Keratinocyte (primary cell): ENCODE measurements around the gene BLMH. TPM values are rescaled to one million over a fixed set of nuclear protein-coding genes. Genes with fewer than 3 reads are reported as not detected.

Experiments
- DNase-seq: peaks from one replicate; pipeline ENCODE4 v3.0.0-alpha.2; 2011; ENCODE audit warnings: low read depth, missing footprints, low spot score
- FAIRE-seq: peaks from 2 replicates; lab custom pipeline; 2011; peaks lifted over from hg19 to GRCh38; lab: Jason Lieb, UNC
- H2AFZ ChIP-seq: 2 replicates; pipeline ENCODE4 v1.6.0; 2012; ENCODE audit warnings: low read length, control low read depth, inconsistent platforms; ENCODE audit not compliant: control insufficient read depth
- H3K27ac ChIP-seq: 2 replicates; pipeline ENCODE4 v1.5.1; 2011; ENCODE audit warnings: low read length; ENCODE audit not compliant: control insufficient read depth, insufficient read depth
- H3K27me3 ChIP-seq: 3 replicates; pipeline ENCODE4 v1.6.0; 2011; ENCODE audit warnings: low read length; ENCODE audit not compliant: control insufficient read depth, insufficient read depth; ENCODE audit errors: extremely low read depth
- H3K36me3 ChIP-seq, 2 experiments: 2 replicates in 1 of 2; 3 replicates in 1 of 2; pipeline ENCODE4 v1.5.1; 2011; ENCODE audit warnings: low read length in 2 of 2, mild to moderate bottlenecking in 1 of 2; ENCODE audit not compliant: control insufficient read depth in 2 of 2, insufficient read depth in 2 of 2; ENCODE audit errors: extremely low read depth in 1 of 2
- H3K4me1 ChIP-seq: 3 replicates; pipeline ENCODE4 v1.5.1; 2011; ENCODE audit warnings: low read length; ENCODE audit not compliant: control insufficient read depth, insufficient read depth; ENCODE audit errors: extremely low read depth
- H3K4me2 ChIP-seq: 3 replicates; pipeline ENCODE4 v1.6.0; 2011; ENCODE audit warnings: low read depth, low read length; ENCODE audit not compliant: control insufficient read depth, insufficient read depth; ENCODE audit errors: extremely low read depth
- H3K4me3 ChIP-seq, 3 experiments: fragments of 200-600 bp in 1 of 3; sonication (generic) in 1 of 3; 2 replicates in 2 of 3; 3 replicates in 1 of 3; pipeline ENCODE4 v1.5.1; 2011 to 2016; ENCODE audit warnings: low read length in 3 of 3, mild to moderate bottlenecking in 3 of 3, control low read depth in 2 of 3, inconsistent platforms in 1 of 3, low read depth in 1 of 3, mixed read lengths in 1 of 3, mixed run types in 1 of 3, moderate library complexity in 1 of 3; ENCODE audit not compliant: control insufficient read depth in 2 of 3, insufficient read depth in 2 of 3; ENCODE audit errors: extremely low read depth in 1 of 3
- H3K79me2 ChIP-seq: 2 replicates; pipeline ENCODE4 v1.6.0; 2012; ENCODE audit warnings: low read length; ENCODE audit not compliant: control insufficient read depth, insufficient read depth
- H3K9ac ChIP-seq: 3 replicates; pipeline ENCODE4 v1.6.0; 2011; ENCODE audit warnings: low read length; ENCODE audit not compliant: control insufficient read depth, insufficient read depth; ENCODE audit errors: extremely low read depth
- H3K9me1 ChIP-seq: 3 replicates; pipeline ENCODE4 v1.6.0; 2011; ENCODE audit warnings: low read length; ENCODE audit not compliant: control insufficient read depth, insufficient read depth; ENCODE audit errors: extremely low read depth
- H3K9me3 ChIP-seq: 2 replicates; pipeline ENCODE4 v1.5.1; 2012; ENCODE audit warnings: low read depth, low read length; ENCODE audit not compliant: control insufficient read depth
- H4K20me1 ChIP-seq: 3 replicates; pipeline ENCODE4 v1.6.0; 2011; ENCODE audit warnings: low read length; ENCODE audit not compliant: control insufficient read depth, insufficient read depth; ENCODE audit errors: extremely low read depth
- EZH2 ChIP-seq: IDR thresholded peaks from one replicate; pipeline ENCODE4 v1.6.1; 2012; ENCODE audit warnings: inconsistent platforms, mild to moderate bottlenecking, low read length, moderate library complexity
- dilution Hi-C: fragments of 300-500 bp; cut with MboI; formaldehyde crosslinking; loops from one replicate; pipeline ENCODE4 v1.7.0; 2020; ENCODE audit warnings: low sequenced_read_pairs; ENCODE audit not compliant: extremely low pct_ligation_motif_present
- polyA plus RNA-seq, 5 experiments: library from polyadenylated mRNA; depleted of rRNA in 3 of 5; stranded (reverse) in 3 of 5; stranded (forward) in 1 of 5; unstranded in 1 of 5; fragments of >200 nt; gene quantifications; 1 replicate in 1 of 5; 2 replicates in 3 of 5; 3 replicates in 1 of 5; pipeline versions ENCODE4 v1.2.1 to v1.2.3, GENCODE V29; 2011 to 2012; ENCODE audit warnings: missing spikeins in 2 of 5, low read depth in 1 of 5, low replicate concordance in 1 of 5
- TF ChIP-seq, protein P1 (sequence below), 3 experiments: IDR thresholded peaks in 1 of 3; conservative IDR thresholded peaks in 1 of 3; optimal IDR thresholded peaks in 1 of 3; 2 replicates in 2 of 3; 3 replicates in 1 of 3; pipeline versions ENCODE3 to v1.5.1; 2011; ENCODE audit warnings: low read length in 3 of 3, mild to moderate bottlenecking in 3 of 3, moderate library complexity in 2 of 3, control low read depth in 1 of 3, inconsistent platforms in 1 of 3; ENCODE audit not compliant: insufficient read depth in 2 of 3; ENCODE audit errors: extremely low read depth in 1 of 3

The BLMH gene
- polyA plus RNA-seq, 1 donor (not counting 4 experiments of a cell fraction or from before 2014, with no cell fraction given) = 4.2 TPM

DNA sequence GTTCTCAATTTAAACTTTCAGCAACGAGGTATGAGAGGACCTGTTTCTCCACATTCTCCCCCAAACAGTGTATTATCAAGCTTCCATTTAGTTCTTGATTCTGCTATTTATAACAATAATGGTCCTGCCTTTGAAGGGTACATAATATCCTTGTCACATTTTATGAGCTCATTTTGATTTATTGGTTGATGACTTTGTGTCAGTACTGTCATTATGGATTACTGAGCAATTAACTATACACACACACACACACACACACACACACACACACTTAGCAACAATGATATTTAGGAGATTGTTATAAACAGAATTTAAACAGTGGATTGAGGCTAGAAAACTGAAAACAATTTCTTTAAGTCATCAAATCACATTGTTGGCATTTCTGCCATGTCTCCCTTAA is 35.1 kb upstream of the BLMH start:
- Histone ChIP-seq H3K27me3 (peaks cover 26% of the 10 kb centered on the region), H3K4me2 (no peak overlapping the region), H3K4me3 (no peak overlapping the region), H3K4me1 (peaks cover 18% of the 10 kb centered on the region), H3K79me2 (no peaks in the 10 kb centered on the region), H3K36me3 (no peaks in the 10 kb centered on the region), H3K9me1 (no peaks in the 10 kb centered on the region), H4K20me1 (no peaks in the 10 kb centered on the region), H3K27ac (no peak overlapping the region), H3K9me3 (no peaks in the 10 kb centered on the region), H3K9ac (no peak overlapping the region), H2AFZ (no peak overlapping the region)
- dilution Hi-C loops = loop anchor here (10.0 kb wide), 1 partner anchor 132 kb away; no protein-coding TSS in a partner anchor
- DNase-seq (no peak), FAIRE-seq (no peak)
- TF ChIP-seq EZH2 = no peak

GRCh38 chr17:30324723-30325122 is 33.0 kb upstream of the BLMH start:
- Histone ChIP-seq H3K4me3 (no peak overlapping the region), H2AFZ (no peak overlapping the region), H3K4me1 (peaks cover 16% of the 10 kb centered on the region), H3K9me3 (no peaks in the 10 kb centered on the region), H3K27me3 (peaks cover 34% of the 10 kb centered on the region), H4K20me1 (no peaks in the 10 kb centered on the region), H3K79me2 (no peaks in the 10 kb centered on the region), H3K36me3 (no peaks in the 10 kb centered on the region), H3K27ac (no peak overlapping the region), H3K9me1 (no peaks in the 10 kb centered on the region), H3K4me2 (no peak overlapping the region), H3K9ac (no peak overlapping the region)
- TF ChIP-seq, protein P1, sequence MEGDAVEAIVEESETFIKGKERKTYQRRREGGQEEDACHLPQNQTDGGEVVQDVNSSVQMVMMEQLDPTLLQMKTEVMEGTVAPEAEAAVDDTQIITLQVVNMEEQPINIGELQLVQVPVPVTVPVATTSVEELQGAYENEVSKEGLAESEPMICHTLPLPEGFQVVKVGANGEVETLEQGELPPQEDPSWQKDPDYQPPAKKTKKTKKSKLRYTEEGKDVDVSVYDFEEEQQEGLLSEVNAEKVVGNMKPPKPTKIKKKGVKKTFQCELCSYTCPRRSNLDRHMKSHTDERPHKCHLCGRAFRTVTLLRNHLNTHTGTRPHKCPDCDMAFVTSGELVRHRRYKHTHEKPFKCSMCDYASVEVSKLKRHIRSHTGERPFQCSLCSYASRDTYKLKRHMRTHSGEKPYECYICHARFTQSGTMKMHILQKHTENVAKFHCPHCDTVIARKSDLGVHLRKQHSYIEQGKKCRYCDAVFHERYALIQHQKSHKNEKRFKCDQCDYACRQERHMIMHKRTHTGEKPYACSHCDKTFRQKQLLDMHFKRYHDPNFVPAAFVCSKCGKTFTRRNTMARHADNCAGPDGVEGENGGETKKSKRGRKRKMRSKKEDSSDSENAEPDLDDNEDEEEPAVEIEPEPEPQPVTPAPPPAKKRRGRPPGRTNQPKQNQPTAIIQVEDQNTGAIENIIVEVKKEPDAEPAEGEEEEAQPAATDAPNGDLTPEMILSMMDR (optimal IDR thresholded peaks at IDR 0.05 in 1 of 3, IDR thresholded peaks at IDR 0.05 in 1 of 3, conservative IDR thresholded peaks at IDR 0.05 in 1 of 3; ENCODE audit: extremely low read depth in 1 of 3, insufficient read depth in 2 of 3, low read length in 3 of 3) = no peak
- TF ChIP-seq EZH2 = no peak
- dilution Hi-C loops = loop anchor here (10.0 kb wide), 1 partner anchor 130 kb away; no protein-coding TSS in a partner anchor
- DNase-seq (no peak), FAIRE-seq (no peak)

DNA sequence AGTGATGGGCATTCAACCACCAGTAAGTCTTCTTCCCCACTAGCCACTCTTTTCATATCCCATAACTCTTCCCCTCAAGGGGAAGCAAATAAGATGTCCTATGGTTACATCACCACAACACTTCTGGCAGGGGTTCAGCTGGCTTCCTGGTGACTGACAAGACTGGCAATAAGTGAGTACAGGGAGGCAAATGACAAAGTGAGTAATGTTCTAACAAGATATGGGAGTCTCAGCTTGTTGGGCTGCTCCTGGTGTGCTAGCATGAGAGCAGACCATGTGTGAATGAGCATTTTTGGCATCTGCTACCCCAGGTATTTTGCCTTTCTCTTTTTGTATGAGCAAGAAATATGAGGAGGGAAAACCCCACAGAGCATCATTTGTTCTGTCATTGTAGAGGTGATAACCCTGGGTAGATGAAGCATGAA is 32.2 kb upstream of the BLMH start:
- H4K20me1 ChIP-seq = no peaks in the 10 kb centered on the region
- no peak for DNase-seq
- H2AFZ ChIP-seq = no peak overlapping the region
- no peaks in the 10 kb centered on the region for H3K9me1 ChIP-seq
- H3K79me2 ChIP-seq = no peaks in the 10 kb centered on the region
- peak; percentile 69 for FAIRE-seq
- H3K9ac ChIP-seq = no peak overlapping the region
- H3K4me3 ChIP-seq = no peak overlapping the region
- dilution Hi-C loops = loop anchor here (10.0 kb wide), 1 partner anchor 129 kb away; no protein-coding TSS in a partner anchor
- peaks cover 31% of the 10 kb centered on the region for H3K27me3 ChIP-seq
- no peaks in the 10 kb centered on the region for H3K36me3 ChIP-seq
- H3K4me1 ChIP-seq = peaks cover 16% of the 10 kb centered on the region
- H3K4me2 ChIP-seq = peak overlapping the region; percentile 51
- no peak overlapping the region for H3K27ac ChIP-seq
- TF ChIP-seq EZH2 = no peak
- TF ChIP-seq, protein P1 (optimal IDR thresholded peaks at IDR 0.05 in 1 of 3, IDR thresholded peaks at IDR 0.05 in 1 of 3, conservative IDR thresholded peaks at IDR 0.05 in 1 of 3; ENCODE audit: extremely low read depth in 1 of 3, insufficient read depth in 2 of 3, low read length in 3 of 3) = no peak
- H3K9me3 ChIP-seq = no peaks in the 10 kb centered on the region
